Immature natural killer cell (primary cell): ENCODE measurements around the gene CUEDC1. TPM values are rescaled to one million over a fixed set of nuclear protein-coding genes. Genes with fewer than 3 reads are reported as not detected.
A peak's percentile ranks its signal among the peaks of the same experiment; 100 is the strongest.

Experiments used
- DNase-seq, 3 donors: peaks; one replicate each; pipeline ENCODE4 v3.0.0; 2022; ENCODE audit warnings: mixed read lengths in 1 of 3
- H3K27ac Mint-ChIP-seq, 6 donors: one replicate each; pipeline ENCODE4 v1.8.0; 2020; ENCODE audit warnings: mixed read lengths in 6 of 6, mild to moderate bottlenecking in 5 of 6, inconsistent platforms in 4 of 6, moderate library complexity in 3 of 6
- H3K27me3 Mint-ChIP-seq, 3 donors: one replicate each; pipeline ENCODE4 v1.8.0; 2020 to 2021; ENCODE audit warnings: low read depth in 3 of 3, mild to moderate bottlenecking in 3 of 3, mixed read lengths in 3 of 3, moderate library complexity in 3 of 3, inconsistent platforms in 1 of 3
- H3K36me3 Mint-ChIP-seq, 3 donors: one replicate each; pipeline ENCODE4 v1.8.0; 2020; ENCODE audit warnings: mixed read lengths in 3 of 3, inconsistent platforms in 2 of 3, mild to moderate bottlenecking in 2 of 3
- H3K4me1 Mint-ChIP-seq, 2 donors: one replicate each; pipeline ENCODE4 v1.8.0; 2020; ENCODE audit warnings: inconsistent platforms in 2 of 2, mild to moderate bottlenecking in 2 of 2, mixed read lengths in 2 of 2, moderate library complexity in 1 of 2
- H3K4me3 Mint-ChIP-seq, 5 donors: one replicate each; pipeline ENCODE4 v1.8.0; 2020; ENCODE audit warnings: mild to moderate bottlenecking in 5 of 5, mixed read lengths in 5 of 5, inconsistent platforms in 3 of 5, moderate library complexity in 3 of 5
- H3K9me3 Mint-ChIP-seq, 6 donors: one replicate each; pipeline ENCODE4 v1.8.0; 2020; ENCODE audit warnings: mild to moderate bottlenecking in 6 of 6, mixed read lengths in 6 of 6, inconsistent platforms in 4 of 6, moderate library complexity in 3 of 6
- polyA plus RNA-seq, 3 donors: library from polyadenylated mRNA; unstranded; fragments of 300-500 nt; fragmentation: Illumina TruSeq; gene quantifications; one replicate each; pipeline ENCODE4 v1.2.3, GENCODE V29; 2021

CUEDC1 gene
- polyA plus RNA-seq, 3 donors from 2014 or later = 0.43 to 2.5 (median 0.52) TPM

- no peaks in the 10 kb centered on the region for H3K36me3 Mint-ChIP-seq
- peaks cover 0 to 12% (median 2%) of the 10 kb centered on the region in 3 donors for H3K27me3 Mint-ChIP-seq
- H3K9me3 Mint-ChIP-seq = no peaks in the 10 kb centered on the region
- no peak overlapping the region for H3K27ac Mint-ChIP-seq
- H3K4me1 Mint-ChIP-seq = peaks cover 0 to 5% of the 10 kb centered on the region in 2 donors
- DNase-seq = no peak
- no peak overlapping the region for H3K4me3 Mint-ChIP-seq
These were observed 75.1 kb downstream of the CUEDC1 start for GRCh38 chr17:57880086-57880456.

DNA sequence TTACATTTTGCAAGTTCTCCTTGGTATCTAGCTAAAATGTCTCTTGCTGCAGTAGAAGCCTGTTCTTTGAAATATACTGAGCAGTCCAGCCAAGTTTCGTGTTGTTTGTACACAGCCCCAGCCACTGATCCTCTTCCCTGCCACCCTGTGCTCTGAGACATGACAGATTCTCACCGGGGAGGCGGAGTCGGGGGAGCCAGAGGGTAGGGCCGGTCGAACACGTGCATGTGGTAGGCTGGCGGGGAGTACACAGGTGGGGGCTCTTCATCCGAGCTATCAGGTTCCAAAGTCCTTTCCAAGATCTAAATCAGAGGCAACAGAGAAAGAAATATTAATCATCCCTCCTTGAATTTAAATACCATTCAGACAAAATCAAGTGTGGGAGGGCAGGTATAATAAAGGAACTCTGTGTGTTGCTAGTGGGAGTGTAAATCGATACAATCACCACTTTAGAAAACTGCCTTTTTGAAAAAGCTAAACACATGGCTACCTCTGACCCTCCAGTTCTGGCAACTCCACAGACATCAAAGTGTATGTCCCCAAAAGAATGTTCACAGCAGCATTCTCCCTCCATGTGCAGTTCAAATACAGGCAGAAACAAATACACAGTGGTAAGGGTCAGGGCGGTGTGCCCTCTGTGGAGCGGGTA is 75.7 kb downstream of the CUEDC1 start:
- Mint-ChIP-seq H3K9me3 (no peaks in the 10 kb centered on the region), H3K4me3 (no peak overlapping the region), H3K27me3 (peaks cover 0 to 12% (median 2%) of the 10 kb centered on the region in 3 donors), H3K27ac (no peak overlapping the region), H3K36me3 (no peaks in the 10 kb centered on the region), H3K4me1 (peaks cover 0 to 5% of the 10 kb centered on the region in 2 donors)
- DNase-seq = no peak

DNA sequence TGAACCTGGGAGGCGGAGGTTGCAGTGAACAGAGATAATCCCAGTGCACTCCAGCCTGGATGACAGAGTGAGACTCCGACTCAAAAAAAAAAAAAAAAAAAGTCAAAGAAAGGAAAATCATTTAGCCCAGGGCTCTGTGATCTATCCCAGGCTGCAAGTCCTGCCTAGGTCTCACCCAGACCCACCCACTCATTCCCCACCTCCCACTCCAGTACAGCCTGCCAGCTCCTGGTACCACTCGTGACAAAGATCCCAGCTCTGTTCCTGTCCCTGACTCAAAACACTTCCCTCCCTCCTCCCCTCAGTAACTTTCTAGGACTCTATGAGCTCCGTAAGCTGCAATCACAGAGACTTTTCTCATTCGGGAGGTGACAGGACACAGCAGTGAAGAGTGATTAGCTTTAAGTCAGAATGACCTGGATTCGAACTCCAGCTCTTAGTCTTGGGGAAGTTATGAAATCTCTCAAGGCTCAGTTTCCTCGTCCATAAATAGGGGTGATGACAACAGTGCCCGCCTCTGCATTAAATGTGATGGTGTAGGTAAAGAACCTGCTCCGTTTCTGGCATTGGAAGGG is 77.3 kb downstream of the CUEDC1 start:
- Mint-ChIP-seq H3K36me3 (no peaks in the 10 kb centered on the region), H3K9me3 (no peaks in the 10 kb centered on the region), H3K4me3 (no peak overlapping the region), H3K27ac (no peak overlapping the region), H3K27me3 (peaks cover 0 to 16% (median 6%) of the 10 kb centered on the region in 3 donors), H3K4me1 (peaks cover 5 to 9% of the 10 kb centered on the region in 2 donors)
- DNase-seq = no peak

- H3K4me3 Mint-ChIP-seq = no peak overlapping the region
- H3K4me1 Mint-ChIP-seq = peaks cover 5 to 9% of the 10 kb centered on the region in 2 donors
- H3K27me3 Mint-ChIP-seq = peaks cover 0 to 19% (median 8%) of the 10 kb centered on the region in 3 donors
- no peaks in the 10 kb centered on the region for H3K36me3 Mint-ChIP-seq
- no peaks in the 10 kb centered on the region for H3K9me3 Mint-ChIP-seq
- no peak for DNase-seq
- H3K27ac Mint-ChIP-seq = no peak overlapping the region
These were observed 78.4 kb downstream of the CUEDC1 start for GRCh38 chr17:57876866-57877237.

DNA sequence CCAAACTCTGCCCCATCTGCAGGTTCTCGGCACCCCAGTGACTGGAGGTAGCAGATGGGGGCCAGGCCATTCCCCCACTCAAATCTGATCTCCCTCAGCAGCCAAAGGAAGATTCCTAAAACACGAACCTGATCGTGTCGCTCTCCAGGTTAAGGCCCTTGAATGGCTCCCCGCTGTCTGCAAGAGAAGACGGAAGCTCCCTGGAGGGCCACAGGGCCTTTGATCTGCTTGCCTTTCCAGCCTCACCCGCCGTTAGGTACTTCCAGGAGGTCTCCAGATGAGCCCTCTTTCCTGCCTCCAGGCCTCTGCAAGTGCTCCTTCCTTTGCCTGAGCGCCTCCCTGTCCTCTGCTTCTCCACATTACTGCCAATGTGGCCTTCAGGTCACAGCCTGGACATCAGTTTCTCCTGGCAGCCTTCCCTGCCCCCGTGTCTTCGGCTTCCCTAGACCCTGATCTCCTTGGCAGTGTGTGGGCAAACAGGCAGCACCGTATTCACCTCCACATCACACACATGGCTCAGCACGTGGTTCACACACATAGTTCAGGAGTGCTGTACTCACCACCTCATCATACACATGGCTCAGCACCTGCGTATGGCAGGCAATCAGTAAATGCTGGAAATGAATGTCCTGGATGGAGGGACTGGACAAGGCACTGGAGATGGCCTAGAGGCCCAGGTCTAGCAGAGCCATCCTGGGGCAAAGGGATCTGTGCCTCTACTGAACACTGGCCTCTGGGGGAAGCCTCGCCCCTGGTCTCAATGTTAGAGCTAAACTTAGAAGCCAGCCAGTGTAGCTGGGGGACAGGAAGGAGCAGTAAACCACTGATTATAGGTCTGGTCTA is 79.0 kb downstream of the CUEDC1 start:
- Mint-ChIP-seq H3K9me3 (no peaks in the 10 kb centered on the region), H3K27ac (peak overlapping the region in 1 of 6 donors; percentile 34), H3K27me3 (peaks cover 0 to 19% (median 8%) of the 10 kb centered on the region in 3 donors), H3K36me3 (no peaks in the 10 kb centered on the region), H3K4me3 (peak overlapping the region in 1 of 5 donors; percentile 17), H3K4me1 (peaks cover 5 to 9% of the 10 kb centered on the region in 2 donors)
- DNase-seq = no peak

DNA sequence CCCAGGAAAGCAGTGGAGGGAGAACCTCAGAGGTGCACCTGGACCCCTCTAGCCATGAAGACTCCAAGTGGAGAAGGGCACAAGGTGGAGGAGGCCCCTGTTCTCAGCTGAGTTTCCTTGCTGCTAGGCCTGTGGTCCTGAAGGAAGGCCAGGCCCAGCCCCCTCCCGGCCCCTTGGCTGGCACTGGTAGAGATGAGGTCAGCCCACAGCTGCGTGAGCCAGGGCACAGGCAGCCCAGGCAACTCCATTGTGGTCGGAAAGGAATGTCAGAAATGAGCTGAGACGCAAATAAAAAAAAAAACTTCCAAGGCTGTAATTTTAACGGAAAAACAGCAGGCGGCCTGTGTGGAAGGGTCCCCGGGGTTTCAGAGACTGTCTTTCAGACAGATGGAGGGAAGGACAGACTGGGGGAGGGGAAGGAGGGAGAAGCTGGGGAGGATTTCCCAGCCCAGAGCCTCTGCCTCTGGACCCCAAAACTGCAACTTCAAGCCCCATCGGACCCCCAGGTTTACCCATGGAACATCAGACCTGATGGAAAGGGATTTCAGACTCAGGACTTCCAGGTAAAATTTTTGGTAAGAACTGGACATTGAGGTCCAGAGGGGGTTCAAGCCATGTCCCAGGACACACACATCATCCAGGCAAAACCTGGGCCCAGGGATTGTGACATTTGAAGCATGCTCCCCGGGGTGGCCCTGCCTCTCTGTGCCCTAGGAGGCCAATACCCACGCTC is 79.8 kb downstream of the CUEDC1 start:
- no peak for DNase-seq
- peaks cover 0 to 19% (median 8%) of the 10 kb centered on the region in 3 donors for H3K27me3 Mint-ChIP-seq
- peaks cover 5 to 9% of the 10 kb centered on the region in 2 donors for H3K4me1 Mint-ChIP-seq
- H3K9me3 Mint-ChIP-seq = no peaks in the 10 kb centered on the region
- H3K4me3 Mint-ChIP-seq = no peak overlapping the region
- no peaks in the 10 kb centered on the region for H3K36me3 Mint-ChIP-seq
- H3K27ac Mint-ChIP-seq = no peak overlapping the region

- Mint-ChIP-seq H3K4me3 (peak overlapping the region in 3 of 5 donors; percentile 12 to 44 (median 32)), H3K27ac (no peak overlapping the region), H3K9me3 (no peaks in the 10 kb centered on the region), H3K27me3 (peaks cover 2 to 19% (median 8%) of the 10 kb centered on the region in 3 donors), H3K36me3 (no peaks in the 10 kb centered on the region), H3K4me1 (peaks cover 5 to 9% of the 10 kb centered on the region in 2 donors)
- no peak for DNase-seq
These were observed 80.5 kb downstream of the CUEDC1 start for GRCh38 chr17:57874434-57875289.

- H3K9me3 Mint-ChIP-seq = no peaks in the 10 kb centered on the region
These were observed 81.2 kb downstream of the CUEDC1 start for GRCh38 chr17:57874058-57874419.

GRCh38 chr17:57873261-57874057 is 81.8 kb downstream of the CUEDC1 start:
- Mint-ChIP-seq H3K27me3 (peaks cover 2 to 19% (median 8%) of the 10 kb centered on the region in 3 donors), H3K9me3 (no peaks in the 10 kb centered on the region), H3K4me3 (no peak overlapping the region), H3K36me3 (no peaks in the 10 kb centered on the region), H3K27ac (no peak overlapping the region), H3K4me1 (peaks cover 5 to 9% of the 10 kb centered on the region in 2 donors)
- DNase-seq = no peak

More at GRCh38 chr17:57874058-57874419, 81.2 kb downstream of the CUEDC1 start:
- Mint-ChIP-seq H3K27ac (no peak overlapping the region), H3K4me3 (peak overlapping the region in 4 of 5 donors; percentile 6 to 44 (median 22)), H3K27me3 (peaks cover 2 to 19% (median 8%) of the 10 kb centered on the region in 3 donors), H3K4me1 (peaks cover 5 to 9% of the 10 kb centered on the region in 2 donors), H3K36me3 (no peaks in the 10 kb centered on the region)
- DNase-seq = no peak

- peaks cover 2 to 15% (median 11%) of the 10 kb centered on the region in 3 donors for H3K27me3 Mint-ChIP-seq
- no peak for DNase-seq
- H3K4me3 Mint-ChIP-seq = no peak overlapping the region
- H3K36me3 Mint-ChIP-seq = no peaks in the 10 kb centered on the region
- H3K27ac Mint-ChIP-seq = no peak overlapping the region
- H3K9me3 Mint-ChIP-seq = no peaks in the 10 kb centered on the region
- H3K4me1 Mint-ChIP-seq = peaks cover 5 to 10% of the 10 kb centered on the region in 2 donors
These were observed 82.7 kb downstream of the CUEDC1 start for GRCh38 chr17:57872536-57872935.

- no peaks in the 10 kb centered on the region for H3K36me3 Mint-ChIP-seq
- H3K4me1 Mint-ChIP-seq = peaks cover 5 to 10% of the 10 kb centered on the region in 2 donors
- peaks cover 2 to 15% (median 11%) of the 10 kb centered on the region in 3 donors for H3K27me3 Mint-ChIP-seq
- DNase-seq = no peak
- H3K27ac Mint-ChIP-seq = no peak overlapping the region
- no peak overlapping the region for H3K4me3 Mint-ChIP-seq
- no peaks in the 10 kb centered on the region for H3K9me3 Mint-ChIP-seq
These were observed 83.3 kb downstream of the CUEDC1 start for GRCh38 chr17:57871863-57872262.

GRCh38 chr17:57871155-57871554 is 84.1 kb downstream of the CUEDC1 start:
- Mint-ChIP-seq H3K27me3 (peaks cover 2 to 12% (median 11%) of the 10 kb centered on the region in 3 donors), H3K4me3 (no peak overlapping the region), H3K36me3 (no peaks in the 10 kb centered on the region), H3K9me3 (no peaks in the 10 kb centered on the region), H3K27ac (no peak overlapping the region), H3K4me1 (peaks cover 5 to 7% of the 10 kb centered on the region in 2 donors)
- no peak for DNase-seq
